GM19324 (cell line): ENCODE measurements around the gene DHX34.
"Not testable (repeated sequence)": the region's sequence is repeated elsewhere in the genome, so short reads cannot be mapped to it uniquely, and the experiment has no call there.

Source experiments
- ATAC-seq: cut with Tn5 transposase; IDR thresholded peaks from one replicate; pipeline ENCODE4 v1.9.1; 2021; ENCODE audit warnings: mild to moderate bottlenecking, moderate library complexity; ENCODE audit not compliant: unreplicated experiment, low FRiP score

Gene DHX34

DNA sequence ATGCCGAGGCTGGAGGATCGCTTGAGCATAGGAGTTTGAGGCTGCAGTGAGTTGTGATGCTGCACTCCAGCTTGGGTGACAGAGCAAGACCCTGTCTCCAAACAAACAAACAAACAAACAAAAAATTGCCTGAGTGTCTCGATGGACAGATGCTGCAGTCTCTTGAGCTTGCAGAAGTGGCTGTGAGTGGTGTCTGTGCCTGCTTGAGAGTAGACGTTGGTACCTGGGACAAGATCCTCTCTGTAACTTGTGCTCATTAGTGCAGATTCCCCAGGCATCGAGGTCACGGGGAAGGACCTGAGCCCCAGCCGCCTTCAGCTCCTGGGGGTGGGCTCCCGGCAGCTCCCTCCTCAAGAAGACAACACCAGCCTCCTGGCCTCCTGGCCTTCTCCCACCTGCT is 25.7 kb upstream of the DHX34 start:
- no peak for ATAC-seq

DNA sequence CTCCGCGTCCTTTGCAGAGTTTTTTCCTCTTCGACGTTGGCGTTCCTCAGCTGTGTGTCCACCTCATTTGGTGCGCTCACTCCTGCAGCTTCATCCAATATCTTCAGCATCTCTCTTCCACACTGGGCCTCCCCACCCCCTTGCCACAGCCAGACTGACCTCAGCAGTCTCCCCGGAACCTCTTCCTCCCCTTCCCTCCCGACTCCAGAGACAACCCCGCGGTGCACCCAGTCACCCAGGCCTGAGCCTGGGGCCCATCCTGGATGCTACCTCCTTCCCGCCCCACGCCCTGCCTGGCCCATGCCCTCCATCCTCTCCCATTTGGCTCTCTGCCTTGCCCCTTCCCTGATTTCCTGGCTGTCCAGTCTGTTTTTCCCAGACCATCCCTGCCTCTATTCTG is 25.2 kb upstream of the DHX34 start:
- ATAC-seq = no peak

DNA sequence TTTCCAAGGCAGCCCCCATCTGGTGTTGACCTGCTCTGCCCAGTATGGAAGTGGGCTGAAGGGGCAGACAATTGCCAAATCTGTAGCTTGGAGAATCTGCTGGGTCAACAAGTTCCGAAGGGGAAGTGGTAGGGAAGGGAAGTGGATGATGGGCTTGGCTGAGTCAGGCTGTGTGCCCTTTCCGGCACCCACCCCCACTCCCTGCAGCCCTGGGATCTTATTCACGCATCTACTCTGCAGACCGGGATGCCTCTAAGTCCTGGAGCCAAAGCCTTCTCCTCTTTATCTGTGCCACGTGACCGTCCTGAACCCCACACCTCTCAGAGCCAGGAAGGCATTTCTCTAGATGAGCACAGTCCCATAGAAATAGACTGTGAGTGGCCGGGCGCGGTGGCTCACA is 24.6 kb upstream of the DHX34 start:
- no peak for ATAC-seq

DNA sequence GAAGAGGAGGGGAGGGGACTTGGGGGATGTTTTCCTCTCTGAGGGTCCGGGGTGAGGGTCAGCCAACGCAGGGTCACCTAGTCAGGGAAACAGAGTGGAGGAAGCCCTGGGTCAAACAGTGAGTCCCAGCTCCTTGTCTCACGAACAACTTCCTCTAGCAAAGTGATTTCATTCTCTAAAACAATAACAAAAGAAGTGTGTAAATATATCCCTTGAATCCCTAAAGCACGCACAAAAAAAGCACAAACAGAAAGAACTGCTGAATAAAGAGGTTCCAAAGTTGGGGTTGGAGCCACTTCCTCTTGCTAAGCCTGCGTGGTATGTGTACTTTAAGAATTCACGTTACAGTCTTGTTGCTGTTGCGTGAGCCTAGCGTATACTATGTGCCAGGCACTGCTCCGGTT is 18.6 kb upstream of the DHX34 start:
- no peak for ATAC-seq

DNA sequence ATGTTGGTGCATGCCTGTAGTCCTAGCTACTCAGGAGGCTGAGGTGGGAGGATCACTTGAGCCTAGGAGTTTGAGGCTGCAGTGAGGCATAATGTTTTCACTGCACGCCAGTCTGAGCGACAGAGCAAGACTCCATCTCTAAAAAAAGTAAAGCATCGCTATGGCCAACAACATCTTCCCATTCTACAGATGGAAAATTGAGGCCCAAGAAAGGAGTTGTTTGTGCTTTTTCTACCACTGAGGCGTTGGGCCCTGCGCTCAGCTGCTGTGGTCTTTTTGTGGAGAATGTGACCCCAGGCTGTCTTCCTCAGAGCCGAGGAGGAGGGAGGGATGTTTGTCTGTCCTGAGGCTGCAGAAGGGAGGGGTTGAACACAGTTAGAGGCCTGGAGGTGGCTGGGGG is 17.6 kb upstream of the DHX34 start:
- ATAC-seq = no peak

DNA sequence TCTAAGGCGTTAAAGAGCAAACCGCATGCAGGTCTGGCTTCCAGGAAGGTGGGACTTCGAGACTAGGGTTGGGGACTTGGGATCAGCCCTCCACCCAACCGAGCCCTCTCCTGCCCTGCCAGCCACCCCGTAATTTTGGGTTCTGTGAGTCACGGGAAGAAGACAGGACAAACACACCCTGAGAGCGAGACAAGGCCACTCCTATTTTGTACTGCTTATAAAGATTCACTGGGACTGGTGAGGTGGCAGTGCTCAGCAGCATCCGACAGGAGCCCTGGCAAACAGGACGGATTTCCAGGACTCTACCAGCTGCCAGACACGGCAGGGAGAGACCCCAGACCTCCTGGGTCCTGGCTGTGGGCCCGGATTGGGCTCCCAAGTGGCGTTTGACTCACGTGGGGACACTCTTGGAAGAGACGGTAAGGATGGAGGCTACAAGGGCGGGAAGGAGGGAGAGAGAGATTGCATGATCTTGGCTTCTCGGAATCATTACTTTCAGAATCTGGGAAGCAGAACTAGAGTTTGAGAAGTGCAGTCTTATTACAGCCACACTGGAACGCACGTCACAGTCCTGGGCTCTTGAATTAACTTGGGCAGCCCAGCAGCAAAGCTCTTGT is 17.1 kb upstream of the DHX34 start, which contains the start of gene C5AR2:
TSS of gene C5AR2 (plus strand) at position 245 of the 617 bp plus-strand sequence. CDS start 8,625 bp downstream, outside the sequence.
- no peak for ATAC-seq

DNA sequence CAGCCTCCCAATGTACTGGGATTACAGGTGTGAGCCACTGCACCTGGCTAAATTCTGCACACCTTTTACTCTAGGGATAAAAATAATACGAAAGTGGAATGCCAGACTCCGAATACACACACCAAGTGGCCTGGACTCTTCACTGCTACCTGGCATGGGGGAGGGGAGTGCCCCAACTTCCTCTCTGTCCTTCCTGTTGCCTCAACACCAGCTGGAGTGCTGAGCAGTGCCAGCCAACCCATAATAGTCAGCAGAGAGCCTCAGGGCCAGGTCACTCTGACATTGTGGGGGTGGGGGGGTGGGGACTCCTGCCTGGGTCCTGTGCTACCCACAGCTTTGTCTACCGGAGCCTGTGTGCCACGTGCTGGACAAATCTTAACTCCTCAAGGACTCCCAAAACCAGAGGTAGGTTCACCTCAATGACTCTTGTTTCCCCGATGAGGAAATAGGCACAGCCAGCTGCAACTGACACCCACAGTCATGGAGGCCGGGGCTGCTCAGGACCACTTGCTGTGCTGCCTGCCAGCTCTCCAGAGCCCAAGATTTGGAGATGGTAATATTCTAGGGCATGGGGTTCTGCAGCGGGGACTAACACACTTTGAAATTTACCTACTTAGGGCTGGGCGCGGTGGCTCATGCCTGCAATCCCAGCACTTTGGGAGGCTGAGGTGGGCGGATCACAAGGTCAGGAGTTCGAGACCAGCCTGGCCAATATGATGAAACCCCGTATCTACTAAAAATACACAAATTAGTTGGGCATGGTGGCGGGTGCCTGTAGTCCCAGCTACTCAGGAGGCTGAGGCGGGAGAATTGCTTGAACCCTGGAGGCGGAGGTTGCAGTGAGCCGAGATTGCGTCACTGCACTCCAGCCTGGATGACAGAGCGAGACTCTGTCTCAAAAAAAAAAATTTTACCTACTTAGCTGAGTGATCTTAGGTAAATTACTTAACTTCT is 12.1 kb upstream of the DHX34 start:
- not testable (repeated sequence) for ATAC-seq

DNA sequence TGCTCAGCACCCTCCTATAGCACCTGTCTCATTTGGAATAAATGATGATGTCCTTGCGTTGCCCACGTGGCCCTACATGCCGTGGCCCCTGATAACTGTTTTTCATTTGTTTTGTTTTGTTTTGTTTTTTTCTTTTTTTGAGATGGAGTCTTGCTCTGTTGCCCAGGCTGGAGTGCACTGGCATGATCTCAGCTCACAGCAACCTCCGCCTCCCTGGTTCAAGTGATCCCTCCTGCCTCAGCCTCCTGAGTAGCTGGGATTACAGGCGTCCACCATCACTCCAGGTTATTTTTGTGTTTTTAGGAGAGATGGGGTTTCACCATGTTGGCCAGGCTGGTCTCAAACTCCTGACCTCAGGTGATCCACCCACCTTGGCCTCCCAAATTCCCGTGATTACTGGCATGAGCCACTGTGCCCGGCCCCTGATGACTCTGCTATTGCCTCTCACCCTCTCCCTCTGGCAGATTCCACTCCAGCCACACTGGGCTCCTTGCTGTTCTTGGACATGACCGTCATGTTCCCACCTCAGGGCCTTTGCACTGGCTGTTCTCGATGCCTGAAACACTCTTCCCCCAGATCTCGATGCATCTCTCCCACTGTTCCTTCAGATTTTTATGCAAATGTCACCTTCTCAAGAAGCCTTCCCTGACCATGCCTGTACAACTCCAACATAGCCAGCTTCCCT is 9.8 kb upstream of the DHX34 start:
- ATAC-seq = no peak

DNA sequence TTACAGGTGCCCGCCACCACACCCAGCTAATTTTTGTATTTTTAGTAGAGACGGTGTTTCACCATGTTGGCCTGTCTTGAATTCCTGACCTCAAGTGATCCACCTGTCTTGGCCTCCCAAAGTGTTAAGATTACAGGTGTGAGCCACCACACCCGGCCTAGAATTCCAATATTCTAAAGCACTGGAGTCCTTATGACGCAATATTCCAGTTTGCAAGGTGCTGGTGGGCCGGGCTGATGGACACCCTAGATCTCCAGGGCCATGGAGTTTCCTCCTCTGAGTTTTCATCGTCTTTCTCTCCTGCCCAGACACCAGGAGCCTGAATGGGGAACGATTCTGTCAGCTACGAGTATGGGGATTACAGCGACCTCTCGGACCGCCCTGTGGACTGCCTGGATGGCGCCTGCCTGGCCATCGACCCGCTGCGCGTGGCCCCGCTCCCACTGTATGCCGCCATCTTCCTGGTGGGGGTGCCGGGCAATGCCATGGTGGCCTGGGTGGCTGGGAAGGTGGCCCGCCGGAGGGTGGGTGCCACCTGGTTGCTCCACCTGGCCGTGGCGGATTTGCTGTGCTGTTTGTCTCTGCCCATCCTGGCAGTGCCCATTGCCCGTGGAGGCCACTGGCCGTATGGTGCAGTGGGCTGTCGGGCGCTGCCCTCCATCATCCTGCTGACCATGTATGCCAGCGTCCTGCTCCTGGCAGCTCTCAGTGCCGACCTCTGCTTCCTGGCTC is 8.5 kb upstream of the DHX34 start:
- ATAC-seq = no peak

DNA sequence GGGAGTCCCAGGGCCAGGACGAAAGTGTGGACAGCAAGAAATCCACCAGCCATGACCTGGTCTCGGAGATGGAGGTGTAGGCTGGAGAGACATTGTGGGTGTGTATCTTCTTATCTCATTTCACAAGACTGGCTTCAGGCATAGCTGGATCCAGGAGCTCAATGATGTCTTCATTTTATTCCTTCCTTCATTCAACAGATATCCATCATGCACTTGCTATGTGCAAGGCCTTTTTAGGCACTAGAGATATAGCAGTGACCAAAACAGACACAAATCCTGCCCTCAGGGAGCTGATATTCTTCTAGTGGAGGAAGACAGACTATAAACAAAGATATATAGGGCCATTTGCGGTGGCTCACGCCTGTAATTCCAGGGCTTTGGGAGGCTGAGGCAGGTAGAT is 7.4 kb upstream of the DHX34 start:
- no peak for ATAC-seq

DNA sequence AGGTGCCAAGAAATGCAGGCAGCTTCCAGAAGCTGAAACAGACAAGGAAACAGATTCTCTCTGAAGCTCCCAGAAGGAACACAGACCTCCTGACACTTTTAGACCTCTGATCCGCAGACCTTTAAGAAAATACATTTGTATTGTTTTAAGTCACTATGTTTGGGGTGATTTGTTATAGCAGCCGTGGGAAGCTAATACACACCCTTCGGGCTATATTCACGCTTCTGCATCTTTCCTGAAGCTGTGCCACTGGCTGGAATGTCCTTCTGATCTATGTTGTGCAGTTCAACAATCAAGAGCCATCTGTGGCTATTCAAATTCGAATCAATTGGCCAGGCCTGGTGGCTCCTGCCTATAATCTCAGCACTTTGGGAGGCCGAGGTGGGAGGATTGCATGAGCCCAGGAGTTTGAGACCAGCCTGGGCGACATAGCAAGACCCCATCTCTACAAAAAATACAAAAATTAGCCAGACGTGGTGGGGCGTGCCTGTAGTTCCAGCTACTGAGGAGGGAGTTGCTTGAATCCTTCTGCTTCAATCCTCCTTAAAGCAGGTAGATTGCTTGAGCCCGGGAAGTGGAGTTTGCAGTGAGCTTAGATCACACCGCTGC is 5.8 kb upstream of the DHX34 start:
- no peak for ATAC-seq

DNA sequence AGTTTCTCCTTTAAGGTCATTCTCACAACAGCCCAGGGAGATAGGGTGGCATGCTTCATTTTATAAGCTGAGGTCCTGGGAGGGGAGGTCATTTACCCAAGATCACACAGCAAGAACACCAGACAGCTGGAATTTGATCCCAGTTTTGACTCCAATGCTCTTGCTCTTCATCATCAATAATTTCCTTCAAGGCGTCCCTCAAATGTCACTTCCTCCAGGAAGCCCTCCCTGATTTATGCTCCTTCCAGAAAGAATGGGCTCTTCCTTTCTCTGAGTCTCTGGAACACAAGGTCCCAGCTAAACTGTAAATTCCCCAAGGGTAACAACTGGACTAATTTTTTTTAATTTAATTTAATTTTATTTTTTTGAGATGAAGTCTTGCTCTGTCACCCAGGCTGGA is 4.7 kb upstream of the DHX34 start:
- no peak for ATAC-seq

DNA sequence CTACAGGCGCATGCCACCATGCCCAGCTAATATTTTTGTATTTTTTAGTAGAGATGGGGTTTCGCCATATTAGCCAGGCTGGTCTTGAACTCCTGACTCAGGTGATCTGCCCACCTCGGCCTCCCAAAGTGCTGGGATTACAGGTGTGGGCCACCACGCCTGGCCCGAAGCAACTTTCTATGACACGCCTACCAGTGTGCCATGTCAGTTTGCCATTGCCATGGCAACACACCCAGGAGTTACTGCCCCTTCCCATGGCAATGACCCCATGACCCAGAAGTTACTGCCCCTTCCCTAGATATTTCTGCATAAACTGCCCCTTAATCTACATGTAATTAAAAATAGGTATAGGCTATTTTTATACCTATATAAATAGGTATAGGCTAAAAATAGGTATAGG is 3.1 kb upstream of the DHX34 start:
- not testable (repeated sequence) for ATAC-seq

DNA sequence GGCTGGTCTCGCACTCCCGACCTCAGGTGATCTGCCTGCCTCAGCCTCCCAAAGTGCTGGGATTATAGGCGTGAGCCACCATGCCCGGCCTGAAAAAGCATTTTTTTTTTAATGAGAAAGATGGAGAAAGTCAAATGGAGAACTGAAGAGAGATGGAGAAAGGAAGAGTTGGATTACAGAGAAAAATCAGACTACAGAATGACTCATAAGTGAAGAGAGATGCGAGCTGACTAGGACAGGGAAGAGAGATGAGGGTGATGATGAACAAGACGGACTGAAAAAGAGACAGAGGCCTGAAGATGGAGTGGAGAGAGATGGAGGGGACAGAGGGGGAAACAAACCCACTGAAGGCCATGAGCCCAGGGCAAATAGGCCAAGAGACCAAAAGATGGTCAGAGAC is 1.5 kb downstream of the DHX34 start:
- no peak for ATAC-seq

DNA sequence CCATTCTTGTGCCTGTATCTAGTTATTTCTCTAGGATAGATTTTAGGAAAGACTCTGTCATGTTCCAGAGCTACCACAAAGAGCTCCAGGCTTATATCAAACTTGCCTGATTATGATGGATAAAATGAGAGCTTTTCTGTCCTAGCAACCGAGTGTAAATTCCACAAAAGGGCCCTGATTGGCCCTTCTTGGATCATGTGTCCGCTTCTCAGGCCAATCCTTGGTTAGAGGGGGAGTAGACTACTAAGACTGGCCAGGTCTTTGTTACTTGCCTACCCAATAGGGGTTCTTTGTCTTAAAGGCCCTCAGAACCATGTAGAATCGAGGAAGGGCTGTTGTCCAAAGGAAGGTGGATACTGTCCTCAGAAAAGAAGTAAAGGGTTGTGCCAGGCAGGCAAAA is 2.4 kb downstream of the DHX34 start:
- ATAC-seq = no peak

DNA sequence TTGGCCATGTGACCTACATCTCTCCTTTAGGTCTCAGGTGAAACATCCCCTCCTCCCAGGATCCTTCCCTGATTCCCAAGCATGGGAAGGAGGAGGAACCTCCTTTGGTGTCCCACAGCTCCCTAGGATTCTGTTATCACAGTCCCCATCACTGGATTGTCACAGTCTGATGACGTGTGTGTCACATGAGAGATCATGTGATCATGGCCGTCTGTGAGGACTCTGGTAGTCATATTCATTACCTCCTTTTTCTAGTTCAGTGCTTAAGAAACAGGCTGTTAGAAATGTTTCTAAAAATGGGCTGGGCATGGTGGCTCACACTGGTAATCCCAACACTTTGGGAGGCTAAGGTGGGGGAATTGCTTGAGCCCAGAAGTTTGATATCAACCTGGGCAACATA is 3.0 kb downstream of the DHX34 start:
- ATAC-seq = no peak

DNA sequence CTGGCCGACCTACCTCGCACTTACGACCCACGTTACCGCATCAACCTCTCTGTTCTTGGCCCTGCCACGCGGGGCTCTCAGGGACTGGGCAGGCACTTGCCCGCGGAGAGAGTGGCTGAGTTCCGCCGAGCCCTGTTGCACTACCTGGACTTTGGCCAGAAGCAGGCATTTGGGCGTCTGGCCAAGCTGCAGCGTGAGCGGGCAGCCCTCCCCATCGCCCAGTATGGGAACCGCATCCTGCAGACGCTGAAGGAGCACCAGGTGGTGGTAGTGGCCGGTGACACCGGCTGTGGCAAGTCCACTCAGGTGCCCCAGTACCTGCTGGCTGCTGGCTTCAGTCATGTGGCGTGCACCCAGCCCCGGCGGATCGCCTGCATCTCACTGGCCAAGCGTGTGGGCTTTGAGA is 4.2 kb downstream of the DHX34 start:
- ATAC-seq = no peak

DNA sequence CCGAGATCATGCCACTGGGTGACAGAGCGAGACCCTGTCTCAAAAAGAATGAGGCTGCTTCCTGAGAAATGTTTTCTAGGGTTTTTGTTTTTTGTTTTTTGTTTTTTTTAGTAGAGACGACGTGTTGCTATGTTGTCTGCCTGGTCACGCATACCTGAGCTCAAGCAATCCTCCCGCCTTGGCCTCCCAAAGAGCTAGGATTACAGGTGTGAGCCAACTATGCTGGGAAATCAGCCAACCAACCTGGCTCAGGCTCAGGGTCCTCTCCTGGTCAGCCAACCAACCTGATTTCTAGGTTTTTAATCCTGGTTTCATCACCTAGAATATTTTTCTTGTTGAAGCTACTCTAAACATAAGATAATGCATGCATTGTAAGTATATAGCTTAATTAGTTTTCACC is 7.8 kb downstream of the DHX34 start:
- ATAC-seq = no peak

DNA sequence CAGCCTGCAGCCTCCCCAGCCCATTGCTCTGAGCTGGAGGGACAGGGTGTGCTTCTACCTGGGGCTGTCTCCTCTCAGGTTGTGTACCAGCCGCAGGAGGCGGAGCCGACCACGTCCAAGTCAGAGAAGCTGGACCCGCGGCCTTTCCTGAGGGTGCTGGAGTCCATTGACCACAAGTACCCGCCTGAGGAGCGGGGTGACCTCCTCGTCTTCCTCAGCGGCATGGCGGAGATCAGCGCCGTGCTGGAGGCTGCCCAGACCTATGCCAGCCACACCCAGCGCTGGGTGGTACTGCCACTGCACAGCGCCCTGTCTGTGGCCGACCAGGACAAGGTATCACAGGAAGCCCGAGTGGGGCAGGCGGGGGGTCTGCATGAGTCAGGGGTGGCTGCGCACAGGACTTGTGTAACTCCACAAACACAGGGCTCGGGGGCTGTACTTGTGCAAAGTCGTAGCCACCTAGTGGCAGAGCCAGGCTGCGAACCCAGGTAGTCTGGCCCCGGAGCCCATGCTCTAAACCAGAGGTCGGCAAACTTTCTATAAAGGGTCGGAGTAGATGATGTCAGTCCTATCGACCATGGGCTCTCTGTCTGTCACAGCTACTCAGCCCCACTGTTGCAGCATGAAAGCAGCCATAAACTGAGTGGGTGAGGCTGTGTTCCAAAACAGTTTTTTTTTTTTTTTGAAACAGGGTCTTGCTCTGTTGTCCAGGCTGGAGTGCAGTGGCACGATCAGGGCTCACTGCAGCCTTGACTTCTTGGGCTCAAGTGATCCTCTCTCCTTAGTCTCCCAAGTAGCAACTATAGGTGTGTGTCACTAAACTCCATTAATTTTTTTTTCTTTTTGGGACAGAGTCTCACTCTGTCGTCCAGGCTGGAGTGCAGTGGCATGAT is 8.9 kb downstream of the DHX34 start:
- ATAC-seq = no peak
